HUES64 (cell line): Measurements from ENCODE around the gene E4F1.
A peak's percentile ranks its signal among the peaks of the same experiment; 100 is the strongest.
"Not testable (repeated sequence)": the region's sequence is repeated elsewhere in the genome, so short reads cannot be mapped to it uniquely, and the experiment has no call there.

ENCODE experiments used
- H3K27ac ChIP-seq: 2 replicates; pipeline ENCODE4 v1.7.0; 2013; ENCODE audit warnings: low read depth, low read length, inconsistent platforms
- H3K27me3 ChIP-seq: 2 replicates; pipeline ENCODE4 v1.6.1; 2013; ENCODE audit warnings: mild to moderate bottlenecking, low read length; ENCODE audit not compliant: insufficient read depth
- H3K36me3 ChIP-seq: 2 replicates; pipeline ENCODE4 v1.6.1; 2013; ENCODE audit warnings: mild to moderate bottlenecking, low read length; ENCODE audit not compliant: insufficient read depth
- H3K4me1 ChIP-seq: 2 replicates; pipeline ENCODE4 v1.6.1; 2013; ENCODE audit warnings: mild to moderate bottlenecking, low read length, moderate library complexity; ENCODE audit not compliant: insufficient read depth
- H3K4me3 ChIP-seq: 2 replicates; pipeline ENCODE4 v1.5.1; 2013; ENCODE audit warnings: mild to moderate bottlenecking, low read length, moderate library complexity
- H3K9ac ChIP-seq: 2 replicates; pipeline ENCODE4 v1.6.1; 2013; ENCODE audit warnings: mild to moderate bottlenecking, low read depth, low read length
- H3K9me3 ChIP-seq: 2 replicates; pipeline ENCODE4 v1.6.1; 2013; ENCODE audit warnings: low read depth, low read length; ENCODE audit not compliant: insufficient read depth
- WGBS: fragments of 150-250, 120-280 bp; methylation state at CpG from one replicate; pipeline ENCODE4 v1.1.7; 2013; ENCODE audit warnings: missing lambda C conversion rate; 5-methylcytosine and 5-hydroxymethylcytosine counted together

The E4F1 gene

DNA sequence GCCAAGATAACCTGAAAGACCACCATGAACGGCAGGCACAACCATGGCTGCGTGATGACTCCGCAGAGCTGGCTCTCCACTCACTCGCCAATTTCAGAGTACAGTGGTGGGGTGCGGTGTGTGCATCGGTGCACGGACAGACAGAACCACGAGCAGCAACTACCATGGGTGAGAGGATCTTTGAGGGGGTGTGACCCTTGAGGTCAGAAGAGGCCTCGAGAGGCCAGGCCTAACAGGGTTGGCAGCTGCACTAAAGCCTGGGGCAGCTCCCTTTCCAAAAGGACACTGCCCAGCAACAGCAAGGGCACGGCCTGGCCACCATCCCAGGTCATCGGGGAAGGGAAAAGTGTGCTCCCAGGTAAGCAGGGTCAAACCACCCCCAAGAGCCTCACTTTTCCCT lies 29.9 kb downstream of the E4F1 start:
- no peak overlapping the region for H3K27ac ChIP-seq
- no peak overlapping the region for H3K4me3 ChIP-seq
- H3K27me3 ChIP-seq: no peaks in the 10 kb centered on the region
- H3K36me3 ChIP-seq: peaks cover 66% of the 10 kb centered on the region
- H3K4me1 ChIP-seq: peaks cover 7% of the 10 kb centered on the region; the same call in 1 of the 2 replicates
- 97% methylated on average over 11 of the region's 11 CpGs for WGBS
- no peaks in the 10 kb centered on the region for H3K9me3 ChIP-seq
- no peak overlapping the region for H3K9ac ChIP-seq

DNA sequence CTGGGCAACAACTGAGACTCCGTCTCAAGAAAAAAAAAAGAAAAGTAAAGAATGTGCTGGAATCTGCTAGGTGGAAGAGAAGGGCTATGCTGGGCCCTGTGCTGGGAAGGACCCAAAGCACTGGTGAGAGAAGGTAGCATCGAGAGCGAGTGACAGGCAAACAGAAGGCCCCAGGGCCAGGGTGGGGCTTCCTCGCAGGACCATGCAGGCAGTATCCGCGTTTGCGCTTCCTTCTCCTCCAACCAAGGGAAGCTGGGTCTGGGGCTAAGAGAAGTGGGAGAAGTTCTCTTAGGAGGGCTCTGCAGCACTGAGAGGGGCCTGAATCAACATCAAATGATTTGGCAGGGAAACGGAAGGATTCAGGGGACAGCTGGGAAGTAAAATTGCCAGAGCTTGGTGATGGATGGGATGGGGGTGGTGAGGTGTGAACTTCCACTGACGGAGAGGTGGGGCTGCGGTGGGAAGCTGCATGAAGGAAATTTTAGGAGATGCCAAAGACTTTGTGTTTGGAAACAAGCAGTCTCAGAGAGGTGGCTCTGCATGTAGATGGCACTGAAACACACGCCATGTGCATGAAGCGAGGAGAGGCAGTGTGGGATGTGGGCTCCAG lies 33.2 kb downstream of the E4F1 start:
- Histone ChIP-seq H3K36me3 (peaks cover 89% of the 10 kb centered on the region), H3K4me3 (no peak overlapping the region), H3K9ac (no peak overlapping the region), H3K4me1 (peaks cover 7% of the 10 kb centered on the region; the same call in 1 of the 2 replicates), H3K9me3 (no peaks in the 10 kb centered on the region), H3K27ac (no peak overlapping the region), H3K27me3 (no peaks in the 10 kb centered on the region)
- WGBS: 97% methylated on average over 12 of the region's 12 CpGs

DNA sequence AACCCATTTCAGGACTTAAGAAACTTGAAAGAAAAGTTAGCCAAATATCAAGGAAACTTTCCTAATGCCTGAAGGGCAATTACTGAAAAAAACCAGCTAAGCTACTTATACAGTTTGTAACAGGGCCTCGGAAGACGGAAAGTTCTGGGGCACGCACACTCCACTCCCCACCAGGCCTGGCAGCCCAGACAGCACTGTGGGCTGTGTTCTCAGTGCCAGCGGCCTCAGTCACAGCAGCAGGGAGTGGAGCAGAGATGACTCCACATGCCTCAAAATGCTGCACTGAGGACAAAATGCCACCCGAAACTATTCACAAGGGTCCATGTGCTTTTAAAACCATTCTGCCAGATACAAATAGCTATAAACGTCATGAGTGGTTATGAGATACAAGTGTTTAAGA lies 34.3 kb downstream of the E4F1 start:
- Histone ChIP-seq H3K27me3 (no peaks in the 10 kb centered on the region), H3K4me1 (no peaks in the 10 kb centered on the region), H3K9ac (no peak overlapping the region), H3K36me3 (peaks cover 99% of the 10 kb centered on the region), H3K9me3 (no peaks in the 10 kb centered on the region), H3K27ac (no peak overlapping the region), H3K4me3 (no peak overlapping the region)
- 94% methylated on average over 5 of the region's 6 CpGs for WGBS

DNA sequence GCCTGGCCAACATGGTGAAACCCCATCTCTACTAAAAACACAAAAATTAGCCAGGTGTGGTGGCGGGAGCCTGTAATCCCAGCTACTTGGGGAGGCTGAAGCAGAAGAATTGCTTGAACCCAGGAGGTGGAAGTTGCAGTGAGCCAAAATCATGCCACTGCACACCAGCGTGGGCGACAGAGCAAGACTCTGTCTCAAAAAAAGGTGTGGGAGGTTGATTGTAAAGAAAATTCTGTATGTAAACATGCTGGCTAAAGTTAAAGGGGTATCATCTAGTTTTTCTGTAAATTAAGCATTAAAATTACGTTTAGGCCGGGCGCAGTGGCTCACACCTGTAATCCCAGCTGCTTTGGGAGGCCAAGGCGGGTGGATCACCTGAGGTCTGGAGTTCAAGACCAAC lies 35.1 kb downstream of the E4F1 start:
- H3K9ac ChIP-seq, H3K27ac ChIP-seq, H3K9me3 ChIP-seq, H3K27me3 ChIP-seq, H3K4me3 ChIP-seq, H3K4me1 ChIP-seq: not testable (repeated sequence)
- peaks cover 99% of the 10 kb centered on the region for H3K36me3 ChIP-seq
- WGBS: 96% methylated on average over 7 of the region's 7 CpGs

DNA sequence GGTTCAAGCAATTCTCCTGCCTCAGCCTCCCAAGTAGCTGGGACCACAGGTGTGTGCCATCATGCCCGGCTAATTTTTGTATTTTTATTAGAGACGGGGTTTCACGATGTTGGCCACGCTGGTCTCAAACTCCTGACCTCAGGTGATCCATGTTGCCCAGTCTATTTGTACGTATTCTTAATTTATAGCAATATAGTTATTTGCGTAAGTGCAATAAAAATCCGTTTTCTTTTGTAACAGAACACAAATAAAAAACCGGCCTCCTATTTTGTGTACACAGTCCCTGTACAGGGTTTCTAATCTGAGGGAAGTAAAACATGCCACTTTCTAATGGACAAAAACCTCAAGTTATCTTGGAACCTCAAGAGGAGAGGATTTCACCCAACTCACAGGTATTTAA lies 36.9 kb downstream of the E4F1 start:
- Histone ChIP-seq H3K4me1 (0 out of 2 replicates have a peak, but pooled peaks cover 4% of the 10 kb centered on the region), H3K36me3 (peaks cover 97% of the 10 kb centered on the region), H3K4me3 (no peak overlapping the region), H3K27ac (no peak overlapping the region), H3K27me3 (no peaks in the 10 kb centered on the region), H3K9me3 (no peaks in the 10 kb centered on the region), H3K9ac (no peak overlapping the region)
- 95% methylated on average over 8 of the region's 8 CpGs for WGBS

DNA sequence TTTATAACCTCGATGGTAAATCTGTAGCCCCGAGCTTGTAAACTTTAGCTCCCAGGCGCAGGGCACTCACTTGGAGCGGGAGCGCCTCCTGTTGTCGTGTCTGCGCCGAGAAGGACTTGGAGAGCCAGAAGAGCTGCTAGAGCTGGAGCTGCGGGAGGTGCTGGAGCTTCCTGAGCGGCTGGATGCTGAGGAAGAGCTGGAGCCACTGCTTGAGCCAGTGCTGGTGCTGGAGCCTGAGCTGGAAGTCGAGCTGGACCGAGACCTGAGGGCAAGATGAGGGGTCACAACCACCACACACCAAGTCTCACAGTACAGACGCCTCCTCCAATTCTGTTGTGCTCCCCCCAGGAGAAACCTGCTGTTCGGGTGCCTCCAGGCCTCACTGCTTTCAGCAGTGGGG lies 39.6 kb downstream of the E4F1 start:
- H3K36me3 ChIP-seq: peaks cover 77% of the 10 kb centered on the region
- 93% methylated on average over 14 of the region's 14 CpGs for WGBS
- not testable (repeated sequence) for H3K27ac ChIP-seq, H3K27me3 ChIP-seq, H3K9ac ChIP-seq, H3K4me3 ChIP-seq, H3K9me3 ChIP-seq
- H3K4me1 ChIP-seq: 0 out of 2 replicates have a peak, but pooled peaks cover 10% of the 10 kb centered on the region

DNA sequence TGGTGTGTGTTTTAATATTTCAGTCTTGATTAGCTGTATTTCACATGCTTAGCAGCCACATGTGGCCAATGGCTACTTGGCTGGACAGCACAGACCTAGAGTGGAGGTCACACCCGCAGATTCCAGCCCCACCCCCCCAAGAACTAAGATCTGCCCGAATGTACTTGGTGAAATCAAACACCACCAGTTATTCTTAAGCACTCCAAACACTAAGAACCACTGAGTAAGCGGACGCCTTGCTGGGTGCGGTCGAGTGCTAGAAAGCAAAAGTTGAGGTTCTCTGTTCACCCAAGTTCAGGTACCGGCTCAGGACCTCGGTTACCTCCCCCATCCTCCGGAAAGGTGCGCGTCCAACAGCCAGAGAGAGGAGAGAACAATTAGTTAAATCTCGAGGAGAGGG lies 43.5 kb downstream of the E4F1 start:
- H3K4me3 ChIP-seq: peak overlapping the region; percentile 77
- H3K9ac ChIP-seq: peak overlapping the region; percentile 90
- H3K4me1 ChIP-seq: 0 out of 2 replicates have a peak, but pooled peaks cover 14% of the 10 kb centered on the region
- H3K27ac ChIP-seq, H3K9me3 ChIP-seq, H3K27me3 ChIP-seq: not testable (repeated sequence)
- peaks cover 39% of the 10 kb centered on the region for H3K36me3 ChIP-seq
- WGBS: 4% methylated on average over 2 of the region's 12 CpGs

DNA sequence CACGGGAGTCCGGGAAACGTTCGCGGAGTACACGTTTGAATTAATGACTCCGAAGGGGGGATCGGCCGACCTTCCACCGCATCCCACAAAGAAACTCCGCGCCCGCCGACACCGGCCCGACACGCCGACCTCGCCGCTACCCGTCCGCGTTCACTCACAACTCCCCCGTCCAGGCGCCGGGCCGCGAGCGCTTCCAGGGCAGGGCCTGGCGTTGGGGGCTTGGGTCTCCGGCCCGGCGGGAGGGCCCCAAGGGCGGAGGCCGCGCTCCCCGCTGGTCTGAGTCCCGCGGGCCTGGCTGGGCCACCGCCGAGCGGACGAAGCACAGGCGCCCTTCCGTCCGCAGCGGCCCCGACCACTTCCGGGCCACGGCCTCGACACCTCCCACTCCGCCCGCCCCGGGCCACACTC lies 44.1 kb downstream of the E4F1 start:
- not testable (repeated sequence) for H3K27me3 ChIP-seq, H3K9me3 ChIP-seq
- H3K4me1 ChIP-seq: 0 out of 2 replicates have a peak, but pooled peaks cover 14% of the 10 kb centered on the region
- peaks cover 33% of the 10 kb centered on the region for H3K36me3 ChIP-seq
- WGBS: under 1% methylated on average over 54 of the region's 54 CpGs
- peak overlapping the region; percentile 96 for H3K27ac ChIP-seq
- H3K4me3 ChIP-seq: peak overlapping the region; percentile 77
- peak overlapping the region; percentile 90 for H3K9ac ChIP-seq

DNA sequence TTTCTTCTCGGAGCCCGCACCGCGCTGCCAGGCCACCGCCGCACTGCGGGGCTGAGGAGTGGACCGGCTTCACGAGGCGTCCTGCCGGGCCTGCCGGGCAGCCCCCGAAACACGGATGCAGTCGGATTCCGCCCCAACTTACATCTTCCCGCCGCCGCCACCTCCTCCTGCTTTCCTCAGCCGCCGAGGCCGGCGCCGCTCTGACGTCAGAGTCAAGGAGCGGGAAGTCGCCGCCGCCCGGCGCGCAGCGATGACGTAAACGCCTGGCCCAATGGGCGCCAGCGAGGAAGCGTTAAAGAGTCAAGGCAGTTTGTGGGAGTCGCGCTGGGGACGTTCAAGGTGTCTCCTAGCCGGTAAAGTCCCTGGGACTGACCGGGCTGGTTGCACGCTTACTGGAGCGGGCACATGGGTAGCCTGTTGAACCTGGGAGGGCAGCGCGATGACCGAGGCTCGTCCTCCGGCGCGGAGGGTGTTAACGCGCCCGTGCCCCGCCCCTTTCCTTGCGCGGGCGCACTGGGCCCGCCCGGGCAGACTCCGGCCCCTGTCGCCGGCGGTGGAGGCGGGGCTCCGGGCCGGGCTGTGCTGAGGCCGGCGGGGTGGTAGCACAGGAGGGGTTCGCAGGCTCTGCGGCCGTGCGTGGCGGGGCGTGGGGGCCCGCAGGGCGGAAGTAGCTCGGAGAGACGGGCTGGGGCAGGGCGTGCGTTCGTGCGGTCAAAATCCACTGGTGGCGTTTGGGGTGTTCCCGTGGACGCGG lies 44.7 kb downstream of the E4F1 start, which contains the start of gene RNPS1:
Gene RNPS1, minus strand, starts transcription at position 214 of the 754 bp plus-strand sequence. CDS start 3,483 bp downstream, outside the sequence.
- WGBS: under 1% methylated on average over 88 of the region's 88 CpGs
- H3K9me3 ChIP-seq: no peaks in the 10 kb centered on the region
- H3K27me3 ChIP-seq: no peaks in the 10 kb centered on the region
- peak within 1 kb of the TSS; percentile 77 for H3K4me3 ChIP-seq
- H3K4me1 ChIP-seq: 0 out of 2 replicates have a peak, but pooled peaks cover 14% of the 10 kb centered on the region
- peak within 1 kb of the TSS; percentile 96 for H3K27ac ChIP-seq
- peak within 1 kb of the TSS; percentile 90 for H3K9ac ChIP-seq
- H3K36me3 ChIP-seq: peaks cover 27% of the 10 kb centered on the region

DNA sequence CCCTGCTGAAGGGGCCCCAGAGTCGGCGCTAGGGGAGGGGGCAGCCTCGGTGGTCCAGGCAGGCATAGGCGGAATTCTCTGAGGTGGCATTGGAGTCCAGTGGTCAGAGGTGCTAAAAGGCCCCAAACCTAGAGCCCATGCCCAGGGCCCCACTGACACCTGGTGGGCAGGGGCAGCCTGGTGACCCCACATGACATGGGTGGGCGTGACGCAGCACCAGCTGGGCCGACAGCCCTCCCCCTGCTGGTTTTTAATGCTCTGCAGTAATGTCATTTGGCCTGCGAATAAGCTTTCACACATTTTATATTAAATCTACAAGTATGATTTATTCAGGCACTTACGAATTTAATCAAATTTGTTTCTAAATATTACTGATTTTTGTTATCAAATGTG lies 46.7 kb downstream of the E4F1 start:
- Histone ChIP-seq H3K9me3 (no peaks in the 10 kb centered on the region), H3K4me3 (no peak overlapping the region), H3K27me3 (no peaks in the 10 kb centered on the region), H3K4me1 (0 out of 2 replicates have a peak, but pooled peaks cover 12% of the 10 kb centered on the region), H3K9ac (no peak overlapping the region), H3K36me3 (peaks cover 9% of the 10 kb centered on the region), H3K27ac (no peak overlapping the region)
- 89% methylated on average over 8 of the region's 9 CpGs for WGBS

DNA sequence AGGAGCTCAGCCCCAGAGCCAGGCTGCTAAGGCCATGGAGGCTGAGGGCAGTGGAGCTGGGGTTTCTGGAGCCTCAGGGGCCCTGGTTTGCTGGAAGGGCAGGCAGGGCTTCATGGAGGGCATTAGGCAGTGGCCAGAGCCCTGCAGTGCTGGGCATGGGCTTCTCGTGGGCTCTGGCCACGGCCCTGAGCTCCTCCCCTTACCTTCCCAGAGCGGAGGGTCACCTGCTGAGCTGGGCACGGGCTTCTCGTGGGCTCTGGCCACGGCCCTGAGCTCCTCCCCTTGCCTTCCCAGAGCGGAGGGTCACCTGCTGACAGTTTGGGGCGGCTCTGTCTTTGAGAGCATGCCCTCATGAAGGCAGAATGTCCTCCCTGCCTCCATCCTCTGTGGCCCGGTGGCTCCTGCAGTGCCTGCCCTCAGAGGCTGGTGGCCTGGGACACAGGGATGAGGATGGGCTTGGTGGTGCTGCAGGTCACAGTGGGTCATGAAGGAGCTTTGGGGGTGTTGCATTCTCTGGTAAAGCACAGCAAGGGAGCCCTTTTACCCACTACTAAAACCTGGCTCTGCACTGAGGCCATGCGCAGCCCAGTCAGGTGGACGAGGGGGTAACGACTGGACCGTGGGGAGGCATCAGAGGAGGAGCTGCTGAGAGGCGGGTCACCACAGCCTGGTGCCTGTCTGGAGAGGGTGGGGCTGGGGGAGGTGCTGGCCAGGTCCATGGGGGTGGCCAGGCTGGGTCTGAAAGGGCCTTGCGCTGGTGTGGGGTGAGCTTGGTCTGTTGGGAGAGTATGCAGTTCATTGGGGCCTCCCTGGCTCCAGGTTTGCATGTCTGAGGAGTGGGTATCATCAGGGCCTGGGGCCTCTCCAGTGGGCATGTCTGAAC lies 47.4 kb downstream of the E4F1 start:
- no peaks in the 10 kb centered on the region for H3K27me3 ChIP-seq
- 83% methylated on average over 15 of the region's 15 CpGs for WGBS
- no peak overlapping the region for H3K9ac ChIP-seq

More for the DNA sequence above, 47.4 kb downstream of the E4F1 start:
- Histone ChIP-seq H3K4me1 (0 out of 2 replicates have a peak, but pooled peaks cover 6% of the 10 kb centered on the region), H3K27ac (no peak overlapping the region), H3K36me3 (peaks cover 4% of the 10 kb centered on the region), H3K9me3 (no peaks in the 10 kb centered on the region), H3K4me3 (no peak overlapping the region)
